NCI-H510A (cell line): ENCODE data around the gene OPHN1.

ENCODE experiments used
- DNase-seq: peaks from one replicate; lab custom pipeline; 2025; lab: John Stamatoyannopoulos, UW

Gene OPHN1

GRCh38 chrX:68061206-68061535 lies 372.1 kb downstream of the OPHN1 start:
- no peak for DNase-seq

GRCh38 chrX:68060506-68061205 lies 372.6 kb downstream of the OPHN1 start:
- no peak for DNase-seq

GRCh38 chrX:68059469-68059868 lies 373.8 kb downstream of the OPHN1 start:
- DNase-seq: no peak

GRCh38 chrX:68049466-68049865 lies 383.8 kb downstream of the OPHN1 start:
- DNase-seq: no peak

GRCh38 chrX:68048774-68049173 lies 384.5 kb downstream of the OPHN1 start:
- no peak for DNase-seq

GRCh38 chrX:68045008-68045577 lies 388.2 kb downstream of the OPHN1 start:
- peak; percentile 48 for DNase-seq

GRCh38 chrX:68043713-68044438 lies 389.4 kb downstream of the OPHN1 start:
- no peak for DNase-seq

- DNase-seq: no peak
Observed at GRCh38 chrX:68041110-68041509, 392.2 kb downstream of the OPHN1 start.

GRCh38 chrX:68018248-68019203 lies 414.8 kb downstream of the OPHN1 start:
- no peak for DNase-seq

GRCh38 chrX:67998540-67998939 lies 434.8 kb downstream of the OPHN1 start:
- no peak for DNase-seq
